ELF-1 (cell line): Measurements from ENCODE around the gene DARS1.

ENCODE experiments used
- DNase-seq: peaks from one replicate; pipeline ENCODE4 v3.0.0-alpha.2; 2016; ENCODE audit warnings: low read depth, low spot score

DARS1 gene

GRCh38 chr2:135985018-135985825 is at the start of gene DARS1:
TSS of gene DARS1 (minus strand) at chr2:135985626. CDS start at chr2:135985468, 158 bp downstream.
- DNase-seq, result peak; percentile 97

- DNase-seq, result no peak
These were observed 49.2 kb upstream of the DARS1 start for GRCh38 chr2:136034629-136035028.

- DNase-seq, result no peak
These were observed 47.5 kb upstream of the DARS1 start for GRCh38 chr2:136032817-136033535.

DNA sequence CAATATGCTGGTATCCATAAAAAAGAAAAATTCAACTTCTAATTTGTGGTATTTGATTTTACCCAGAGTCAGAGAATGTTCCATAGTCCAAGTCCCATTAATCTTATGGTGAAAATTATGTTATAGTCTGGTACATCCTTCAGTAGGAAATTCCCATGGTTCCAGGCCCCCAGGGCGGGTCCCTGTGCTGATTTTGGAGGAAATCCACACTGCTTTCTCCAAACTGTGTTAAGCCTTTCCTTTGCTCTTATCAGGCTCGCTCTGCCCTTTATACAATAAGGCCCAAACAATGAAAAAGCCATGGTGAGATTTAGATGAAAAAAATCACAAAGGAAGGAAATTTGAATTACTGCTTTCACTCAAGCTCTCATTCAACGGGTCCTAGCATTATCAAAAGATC is 46.8 kb upstream of the DARS1 start:
- DNase-seq, result no peak

DNA sequence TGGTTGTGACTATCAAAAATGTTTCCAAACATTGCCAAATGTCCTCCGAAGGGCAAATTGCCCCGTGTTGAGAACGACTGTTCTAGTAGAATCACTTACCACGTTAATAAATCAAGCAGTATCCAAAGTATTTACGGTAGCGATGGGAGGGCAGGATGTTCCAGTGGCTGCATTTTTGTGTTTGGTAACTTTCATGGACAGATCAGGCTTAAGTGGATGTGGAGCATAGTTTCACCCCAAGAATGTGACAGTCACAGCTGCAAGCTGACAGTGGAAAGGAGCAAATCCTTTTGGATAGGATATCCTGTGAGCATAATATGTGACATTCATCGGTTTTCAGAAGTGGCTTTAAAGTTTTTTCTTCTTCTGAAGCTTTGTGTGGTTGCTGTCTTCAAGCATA is 46.3 kb upstream of the DARS1 start:
- DNase-seq, result no peak

DNA sequence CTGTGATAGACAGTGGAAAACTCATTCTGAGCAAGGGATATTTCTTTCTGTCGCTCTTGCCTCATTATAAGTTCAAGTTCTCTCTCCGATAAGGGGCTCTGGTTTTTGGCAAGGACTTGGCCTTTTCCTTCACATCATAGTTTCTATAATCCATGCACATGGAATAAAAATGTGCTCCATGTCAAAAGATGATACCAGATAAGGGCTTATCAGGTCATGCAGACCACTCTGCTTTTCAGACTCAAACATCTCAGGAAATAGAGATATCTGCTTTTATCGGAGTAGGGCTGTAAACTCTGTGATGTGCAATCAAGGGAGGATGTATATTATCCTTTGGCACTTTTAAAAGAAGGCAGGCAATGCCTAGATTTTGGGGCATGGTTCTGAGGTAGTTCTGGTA is 45.0 kb upstream of the DARS1 start:
- no peak for DNase-seq

- DNase-seq, result no peak
These were observed 43.7 kb upstream of the DARS1 start for GRCh38 chr2:136029149-136029548.

- no peak for DNase-seq
These were observed 42.6 kb upstream of the DARS1 start for GRCh38 chr2:136028001-136028400.

GRCh38 chr2:136027112-136027511 is 41.7 kb upstream of the DARS1 start:
- peak; percentile 33 for DNase-seq

DNA sequence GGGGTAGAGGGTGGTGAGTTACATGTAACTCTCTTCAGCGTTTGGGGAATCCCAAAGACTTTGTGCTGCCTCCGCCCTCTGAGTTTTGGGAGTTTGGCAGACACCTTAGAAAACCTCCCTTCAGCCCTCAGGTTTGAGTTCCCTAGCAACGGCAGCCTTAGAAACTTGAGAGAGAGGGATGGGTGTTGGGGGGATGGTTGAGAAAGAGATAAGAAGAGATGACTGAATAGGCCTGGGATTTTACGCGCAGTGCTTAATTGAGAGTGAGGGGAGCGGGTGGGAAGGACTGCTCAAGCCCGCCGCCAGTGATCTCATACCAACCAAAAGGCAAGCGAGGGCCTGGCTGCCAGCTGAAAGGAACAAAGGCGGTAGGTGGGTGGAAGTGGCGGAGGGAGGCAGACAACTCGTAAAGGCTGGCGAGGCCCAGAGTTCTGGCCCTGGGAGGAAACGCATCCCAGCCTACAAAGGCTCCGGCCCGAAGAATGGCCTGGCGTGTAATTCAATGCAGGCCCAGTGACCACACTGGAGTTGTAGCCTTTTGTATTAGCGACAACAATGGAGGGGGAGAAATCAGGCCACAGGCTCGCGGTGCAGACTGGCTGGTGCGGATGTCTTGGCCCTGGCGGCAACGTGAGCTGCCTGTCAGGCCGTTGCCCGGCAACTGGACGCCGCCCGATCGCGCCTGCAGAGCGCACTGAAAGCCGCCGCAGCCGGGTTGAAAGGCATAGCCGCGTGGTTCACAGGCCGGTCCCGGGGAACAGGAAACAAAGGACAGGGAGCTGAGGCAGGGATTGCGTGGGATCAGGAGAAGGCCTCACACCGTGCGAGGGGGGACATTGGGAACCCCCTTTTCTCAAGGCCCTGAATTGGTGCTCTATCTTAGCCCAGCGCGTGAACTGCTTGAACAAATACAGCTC is 39.9 kb upstream of the DARS1 start:
- DNase-seq, result peak; percentile 96

DNA sequence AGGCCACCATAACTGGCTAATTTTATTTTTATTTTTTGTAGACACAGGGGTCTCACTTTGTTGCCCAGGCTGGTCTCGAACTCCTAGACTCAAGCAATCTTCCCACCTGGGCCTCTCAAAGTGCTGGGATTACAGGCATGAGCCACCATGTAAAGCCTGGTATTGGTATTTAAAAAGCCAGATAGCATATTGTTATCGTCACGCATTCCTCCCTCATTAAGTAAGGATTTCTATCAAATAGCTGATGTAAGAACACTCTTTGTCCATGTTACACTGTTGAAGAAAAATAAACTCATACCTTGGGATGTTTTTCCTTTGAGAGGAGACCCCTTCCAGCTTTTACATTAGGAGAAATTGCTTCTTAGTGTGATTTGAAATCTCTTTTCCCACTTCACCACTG is 39.2 kb upstream of the DARS1 start:
- DNase-seq, result no peak

GRCh38 chr2:136024185-136024584 is 38.8 kb upstream of the DARS1 start:
- no peak for DNase-seq

GRCh38 chr2:136023416-136023815 is 38.0 kb upstream of the DARS1 start:
- no peak for DNase-seq

DNA sequence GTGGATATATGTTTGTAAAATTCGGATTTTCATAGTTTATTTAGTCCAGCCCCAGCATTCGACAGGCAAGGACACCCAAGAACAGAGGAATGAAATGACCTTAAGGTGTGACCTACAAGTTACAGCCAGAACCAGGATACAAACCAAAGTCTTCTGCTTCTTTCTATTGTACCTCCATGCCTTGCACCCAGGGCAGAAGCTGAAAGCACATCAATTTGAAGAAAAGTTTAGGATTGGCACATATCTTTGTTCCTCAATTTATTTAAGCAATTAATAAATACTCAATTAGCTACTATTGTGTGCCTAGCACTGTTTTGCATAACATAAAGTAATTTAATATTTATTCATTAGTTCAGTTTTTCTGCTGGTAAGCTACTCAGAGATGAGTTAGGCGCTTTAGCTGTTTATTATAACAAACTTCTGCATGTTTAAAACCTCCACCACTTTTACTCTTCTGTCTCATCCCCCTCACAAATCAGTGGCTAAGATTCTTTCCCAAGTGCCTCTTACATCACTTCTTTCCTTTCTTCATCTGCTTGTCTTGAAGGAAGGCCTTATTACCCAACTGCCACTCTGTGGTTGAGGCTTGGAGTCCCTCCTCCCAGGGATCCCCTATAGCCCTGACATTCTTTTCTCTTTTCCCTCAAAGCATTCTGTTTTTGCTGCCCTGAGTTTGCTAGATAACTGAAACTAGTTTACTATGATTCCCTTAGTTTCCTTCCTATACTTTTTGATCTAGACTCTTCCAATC is 37.1 kb upstream of the DARS1 start:
- DNase-seq, result no peak

GRCh38 chr2:136021976-136022375 is 36.5 kb upstream of the DARS1 start:
- DNase-seq, result no peak

GRCh38 chr2:136021406-136021805 is 36.0 kb upstream of the DARS1 start:
- DNase-seq, result no peak

GRCh38 chr2:136020831-136021230 is 35.4 kb upstream of the DARS1 start:
- no peak for DNase-seq

GRCh38 chr2:136019825-136020224 is 34.4 kb upstream of the DARS1 start:
- DNase-seq, result no peak

DNA sequence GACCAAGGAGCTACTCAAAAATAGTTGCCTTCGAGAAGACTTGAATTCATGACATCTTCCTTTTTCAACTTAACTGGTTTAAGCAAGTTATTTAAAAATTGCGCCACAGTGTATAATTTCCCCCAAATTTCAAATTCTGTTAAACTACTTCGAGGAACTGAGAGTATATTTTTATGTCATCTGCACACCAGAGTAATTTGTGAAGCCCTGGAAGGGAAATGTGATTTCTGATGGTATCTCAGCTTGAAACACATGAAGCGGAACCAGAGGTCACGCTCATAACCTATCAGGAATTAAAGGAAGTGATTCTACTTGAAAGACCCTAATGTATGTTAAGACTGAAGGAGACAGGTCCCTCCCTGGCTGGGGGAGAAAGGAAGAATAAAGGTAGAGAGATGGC is 33.9 kb upstream of the DARS1 start:
- no peak for DNase-seq

DNA sequence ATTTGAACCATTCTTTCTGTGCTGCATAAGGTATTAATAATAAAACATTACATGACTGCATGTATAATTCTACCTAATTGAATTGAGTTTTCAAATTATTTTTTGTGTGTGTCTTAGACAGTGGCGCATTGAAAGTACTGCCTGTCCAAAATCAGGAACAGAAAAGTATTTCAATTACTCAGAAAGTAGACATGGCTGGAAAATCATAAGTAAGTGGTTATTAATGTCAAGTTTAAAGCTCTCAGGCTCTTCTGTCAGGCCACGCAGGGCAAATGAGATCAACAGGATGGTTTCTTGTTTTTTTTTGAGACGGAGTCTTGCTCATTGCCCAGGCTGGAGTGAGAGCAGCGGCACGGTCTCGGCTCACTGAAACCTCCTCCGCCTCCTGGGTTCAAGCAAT is 32.4 kb upstream of the DARS1 start:
- no peak for DNase-seq

GRCh38 chr2:136016836-136017235 is 31.4 kb upstream of the DARS1 start:
- DNase-seq, result no peak
